ENCODE measurements around the gene IKZF1.

The IKZF1 gene

DNA sequence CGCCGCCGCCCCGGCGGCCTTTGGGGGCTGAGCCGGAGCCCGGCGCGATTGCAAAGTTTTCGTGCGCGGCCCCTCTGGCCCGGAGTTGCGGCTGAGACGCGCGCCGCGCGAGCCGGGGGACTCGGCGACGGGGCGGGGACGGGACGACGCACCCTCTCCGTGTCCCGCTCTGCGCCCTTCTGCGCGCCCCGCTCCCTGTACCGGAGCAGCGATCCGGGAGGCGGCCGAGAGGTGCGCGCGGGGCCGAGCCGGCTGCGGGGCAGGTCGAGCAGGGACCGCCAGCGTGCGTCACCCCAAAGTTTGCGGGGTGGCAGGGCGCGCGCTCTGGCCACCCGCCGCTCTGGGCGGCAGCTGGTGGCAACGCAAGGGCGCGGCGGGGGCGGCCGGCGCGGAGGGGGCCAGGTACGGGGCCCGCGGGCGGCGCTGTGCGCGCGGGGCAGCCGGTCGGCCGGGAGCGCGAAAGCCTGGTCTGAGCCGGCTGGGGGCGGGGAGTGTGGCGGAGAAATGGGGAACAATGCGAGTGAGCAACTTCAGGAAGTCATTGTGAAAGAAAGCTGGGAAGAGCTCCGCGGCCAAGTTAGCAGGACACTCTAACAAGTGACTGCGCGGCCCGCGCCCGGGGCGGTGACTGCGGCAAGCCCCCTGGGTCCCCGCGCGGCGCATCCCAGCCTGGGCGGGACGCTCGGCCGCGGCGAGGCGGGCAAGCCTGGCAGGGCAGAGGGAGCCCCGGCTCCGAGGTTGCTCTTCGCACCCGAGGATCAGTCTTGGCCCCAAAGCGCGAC lies at the start of gene IKZF1:
TSS of gene IKZF1 (plus strand) at position 588 of the 782 bp plus-strand sequence. CDS start 14,346 bp downstream, outside the sequence.
- peak within 1 kb of the TSS; percentile 99 for H3K27ac Mint-ChIP-seq
- H3K4me3 Mint-ChIP-seq = peak within 1 kb of the TSS; percentile 95
- no peaks in the 10 kb centered on the region for H3K27me3 Mint-ChIP-seq
- ATAC-seq (replicated peaks) (peak; percentile 60 to 63), DNase-seq (peak; percentile 69)
- no peaks in the 10 kb centered on the region for H3K9me3 Mint-ChIP-seq
- H3K36me3 Mint-ChIP-seq = peaks cover 37 to 41% of the 10 kb centered on the region in 2 donors
- peaks cover 32 to 62% of the 10 kb centered on the region in 2 donors for H3K4me1 Mint-ChIP-seq

DNA sequence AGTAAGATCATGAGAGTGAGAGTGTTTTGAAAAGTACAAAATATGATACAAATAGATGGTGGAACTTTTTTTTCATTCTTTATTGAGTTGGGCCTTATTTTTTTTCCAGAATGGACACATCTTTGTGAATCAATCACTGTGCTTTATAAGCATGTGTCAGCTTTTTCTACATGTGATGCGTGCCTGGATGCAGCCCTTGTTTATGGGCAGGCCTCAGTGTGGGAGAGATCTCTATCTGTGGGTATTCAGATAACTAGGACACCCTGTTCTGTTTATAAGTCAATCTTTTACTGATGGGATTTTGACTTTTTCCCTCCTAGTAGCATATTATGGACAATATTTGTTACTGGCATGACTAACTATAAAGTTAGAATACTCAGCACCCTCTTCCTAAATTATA lies 42.9 kb upstream of the IKZF1 start:
- peaks cover 50 to 61% of the 10 kb centered on the region in 2 donors for H3K4me1 Mint-ChIP-seq
- no peak overlapping the region for H3K4me3 Mint-ChIP-seq
- H3K27me3 Mint-ChIP-seq = no peaks in the 10 kb centered on the region
- DNase-seq (no peak), ATAC-seq (replicated peaks) (no peak)
- H3K36me3 Mint-ChIP-seq = no peaks in the 10 kb centered on the region
- no peaks in the 10 kb centered on the region for H3K9me3 Mint-ChIP-seq
- peak overlapping the region; percentile 82 for H3K27ac Mint-ChIP-seq

DNA sequence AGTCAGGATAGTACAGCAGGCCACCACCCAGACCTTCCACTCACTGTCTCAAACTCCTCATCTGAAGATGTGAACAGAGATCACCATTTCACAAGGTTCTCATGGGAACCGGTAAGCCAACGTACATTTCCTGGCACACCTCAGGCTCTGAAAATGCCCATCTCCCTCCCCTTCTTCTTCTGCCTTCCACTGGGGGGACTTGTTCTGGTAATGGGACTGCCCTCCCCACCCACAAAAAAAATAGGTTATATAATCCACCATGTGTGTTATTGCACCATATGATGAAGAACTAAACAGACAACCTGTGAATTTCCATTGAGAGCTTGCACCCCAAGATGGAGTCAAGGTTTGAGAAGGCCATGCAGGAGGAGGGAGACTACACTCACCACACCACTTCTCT lies 42.1 kb upstream of the IKZF1 start:
- H3K4me1 Mint-ChIP-seq = peaks cover 58 to 69% of the 10 kb centered on the region in 2 donors
- no peaks in the 10 kb centered on the region for H3K36me3 Mint-ChIP-seq
- DNase-seq (no peak), ATAC-seq (replicated peaks) (peak; percentile 4 to 6)
- H3K27me3 Mint-ChIP-seq = no peaks in the 10 kb centered on the region
- H3K27ac Mint-ChIP-seq = peak overlapping the region; percentile 82
- H3K9me3 Mint-ChIP-seq = no peaks in the 10 kb centered on the region
- peak overlapping the region; percentile 9 to 33 for H3K4me3 Mint-ChIP-seq

DNA sequence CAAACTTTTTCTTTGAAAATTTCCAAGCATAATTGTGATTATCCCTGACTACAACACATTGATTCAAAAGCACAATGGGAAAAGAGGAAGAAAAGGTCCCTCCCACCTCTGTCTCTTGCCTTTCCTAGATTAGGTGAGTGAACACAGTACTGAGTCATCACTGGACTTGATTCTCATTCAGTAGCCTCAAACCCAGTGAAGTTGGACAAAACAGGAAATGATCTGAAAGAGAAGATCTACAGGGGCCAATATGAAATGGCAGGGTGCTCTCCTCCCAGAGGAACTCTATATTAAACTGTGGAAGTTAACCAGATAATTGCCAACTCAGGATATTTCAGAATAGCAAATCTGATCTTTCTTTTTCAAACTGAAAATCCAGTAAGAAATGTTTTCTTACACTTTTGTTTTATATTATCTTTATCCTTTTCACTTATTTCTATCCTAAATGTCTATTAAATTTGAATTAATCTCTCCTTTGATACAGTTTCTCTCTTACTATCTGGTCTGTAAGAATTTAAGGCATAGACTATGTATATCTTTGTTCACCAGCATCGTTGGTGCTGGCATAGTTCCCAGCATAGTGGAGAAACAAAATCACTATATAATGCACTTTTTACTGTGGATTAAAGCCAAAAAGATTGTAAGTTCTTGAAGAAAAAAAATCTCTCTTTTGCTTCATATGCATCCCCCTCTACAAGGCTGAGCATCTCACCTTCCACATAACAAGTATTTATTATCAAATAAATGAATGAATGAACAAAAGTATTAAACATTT lies 41.4 kb upstream of the IKZF1 start:
- no peaks in the 10 kb centered on the region for H3K27me3 Mint-ChIP-seq
- H3K4me1 Mint-ChIP-seq = peaks cover 65 to 76% of the 10 kb centered on the region in 2 donors
- peak overlapping the region; percentile 82 for H3K27ac Mint-ChIP-seq
- no peaks in the 10 kb centered on the region for H3K36me3 Mint-ChIP-seq
- DNase-seq = no peak
- peak overlapping the region in 1 of 2 donors; percentile 9 for H3K4me3 Mint-ChIP-seq
- ATAC-seq (replicated peaks) = peak; percentile 57 to 64
- no peaks in the 10 kb centered on the region for H3K9me3 Mint-ChIP-seq

DNA sequence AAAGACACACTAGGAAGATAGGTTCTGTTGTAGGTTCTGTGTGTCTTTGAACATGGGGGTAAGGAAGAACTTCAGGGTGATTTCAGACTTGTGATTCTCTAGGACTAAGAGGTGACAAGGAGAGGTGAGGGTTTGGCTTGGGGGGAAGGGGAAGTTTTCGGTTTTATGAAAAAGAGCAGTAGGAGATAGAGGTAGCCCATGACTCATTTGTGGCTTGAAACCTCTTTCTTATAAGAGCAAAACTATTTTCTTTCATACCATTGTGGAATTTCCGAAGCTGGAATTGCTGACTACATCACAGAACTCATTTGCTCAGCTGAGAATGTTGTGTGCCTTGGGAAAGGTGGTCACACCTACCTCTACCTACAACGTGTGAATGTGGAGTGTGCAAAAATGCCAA lies 39.6 kb upstream of the IKZF1 start:
- H3K27me3 Mint-ChIP-seq = no peaks in the 10 kb centered on the region
- ATAC-seq (replicated peaks) = peak in 1 of 2 donors; percentile 20
- no peaks in the 10 kb centered on the region for H3K9me3 Mint-ChIP-seq
- H3K27ac Mint-ChIP-seq = peak overlapping the region; percentile 42
- no peak for DNase-seq
- peaks cover 79 to 93% of the 10 kb centered on the region in 2 donors for H3K4me1 Mint-ChIP-seq
- peaks cover 0 to 3% of the 10 kb centered on the region in 2 donors for H3K36me3 Mint-ChIP-seq
- H3K4me3 Mint-ChIP-seq = peak overlapping the region; percentile 2 to 10

DNA sequence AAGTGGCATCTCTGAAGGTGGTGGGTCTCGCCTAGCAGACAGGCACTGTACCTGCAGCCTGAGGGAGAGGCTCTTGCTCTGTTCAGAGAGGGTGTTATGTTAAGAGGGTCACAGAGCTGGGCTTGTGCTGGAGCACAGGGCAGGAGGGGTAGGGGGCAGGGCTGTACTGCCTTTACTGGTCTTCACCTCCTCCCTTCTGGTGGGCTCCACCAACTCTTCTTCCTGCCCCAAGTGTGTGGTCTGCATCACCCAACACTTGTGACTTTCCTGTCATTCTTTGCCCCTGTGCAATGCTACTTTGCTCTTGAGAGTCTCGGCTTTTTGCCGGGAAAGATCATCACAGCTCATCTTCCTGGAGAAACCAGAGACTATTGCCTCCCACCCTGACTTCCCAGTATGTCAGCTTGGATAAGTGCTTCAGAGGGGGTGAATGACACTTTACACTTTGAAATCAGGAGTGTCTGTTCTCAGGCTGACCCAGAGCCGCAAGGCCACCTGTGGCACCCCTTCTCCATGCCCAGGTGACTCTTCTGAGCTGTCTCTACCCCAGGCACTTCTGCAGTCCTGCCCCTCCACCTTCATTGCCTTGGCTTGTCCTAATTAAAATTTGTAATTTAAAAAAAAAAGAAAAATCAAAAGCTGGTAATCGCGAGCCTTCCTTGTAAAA lies 38.4 kb upstream of the IKZF1 start:
- DNase-seq (no peak), ATAC-seq (replicated peaks) (no peak)
- H3K36me3 Mint-ChIP-seq = peaks cover 0 to 6% of the 10 kb centered on the region in 2 donors
- H3K27ac Mint-ChIP-seq = peak overlapping the region; percentile 14
- H3K4me3 Mint-ChIP-seq = no peak overlapping the region
- H3K4me1 Mint-ChIP-seq = peaks cover 82 to 96% of the 10 kb centered on the region in 2 donors
- H3K27me3 Mint-ChIP-seq = no peaks in the 10 kb centered on the region
- H3K9me3 Mint-ChIP-seq = peaks cover 0 to 3% of the 10 kb centered on the region in 2 donors

DNA sequence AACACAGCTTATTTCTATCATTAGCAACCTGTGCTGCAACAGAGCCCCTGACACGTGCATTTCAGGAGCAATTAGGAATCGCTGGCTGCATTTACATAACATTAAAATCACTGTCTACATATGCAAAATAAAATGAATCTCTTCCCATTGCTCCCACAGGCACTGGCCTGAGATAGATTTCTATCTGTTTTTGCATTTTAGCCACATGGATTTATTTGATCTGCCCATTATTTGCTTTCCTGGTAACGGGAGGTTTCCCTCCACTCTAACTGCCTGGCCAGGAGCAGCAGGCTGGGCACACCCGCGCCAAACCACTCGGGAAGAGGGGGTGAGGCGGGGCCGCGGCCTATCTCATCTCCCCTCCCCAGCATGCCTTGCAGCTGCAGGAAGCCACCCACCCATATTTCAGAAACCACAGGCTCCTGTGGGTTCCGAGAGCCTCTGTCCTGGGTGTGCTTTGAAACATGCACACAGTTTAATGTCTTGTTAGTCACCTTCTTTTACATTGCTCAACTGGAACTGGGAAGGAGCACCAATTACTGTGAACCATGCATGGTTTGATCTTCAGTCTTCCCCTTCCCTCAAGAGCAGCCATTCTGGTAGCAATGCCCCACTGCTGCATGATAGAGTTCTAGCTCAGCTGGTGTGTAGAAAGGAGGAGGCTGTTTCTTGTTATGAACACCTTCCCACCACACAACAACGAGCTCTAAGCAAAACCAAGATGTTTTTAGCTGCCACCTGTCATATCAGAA lies 37.7 kb upstream of the IKZF1 start:
- peak; percentile 61 for DNase-seq
- Mint-ChIP-seq H3K4me3 (peak overlapping the region; percentile 76 to 79), H3K4me1 (peaks cover 77 to 96% of the 10 kb centered on the region in 2 donors), H3K27ac (peak overlapping the region; percentile 88), H3K27me3 (no peaks in the 10 kb centered on the region), H3K9me3 (peaks cover 0 to 3% of the 10 kb centered on the region in 2 donors), H3K36me3 (peaks cover 0 to 6% of the 10 kb centered on the region in 2 donors)
- ATAC-seq (replicated peaks) = peak; percentile 62 to 67

DNA sequence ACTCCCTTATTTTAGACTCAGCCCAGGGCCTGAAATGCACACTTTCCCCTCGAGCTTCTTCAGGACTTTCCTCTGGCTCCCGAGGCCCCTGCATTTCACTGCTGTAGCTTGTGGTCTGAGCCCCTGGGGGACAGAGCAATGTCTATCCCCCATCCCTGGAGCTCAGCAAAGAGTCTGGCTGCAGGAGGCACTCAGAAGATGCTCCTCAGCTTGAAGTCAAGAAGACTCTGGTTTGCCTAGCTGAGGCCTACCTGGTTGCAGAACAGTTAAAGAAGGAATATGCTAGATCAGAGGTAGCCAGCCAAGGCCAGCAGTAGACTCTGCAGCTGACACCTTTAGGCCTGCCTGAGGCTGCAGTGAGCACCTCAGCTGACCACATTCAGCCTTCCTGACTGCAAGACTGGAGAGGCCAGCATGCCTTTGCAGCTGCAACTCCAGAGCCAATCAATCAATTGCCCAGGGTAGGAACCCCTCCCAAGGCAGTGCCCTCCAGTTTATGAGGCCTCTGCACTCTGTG lies 36.9 kb upstream of the IKZF1 start:
- no peak for DNase-seq
- peaks cover 73 to 96% of the 10 kb centered on the region in 2 donors for H3K4me1 Mint-ChIP-seq
- H3K4me3 Mint-ChIP-seq = peak overlapping the region; percentile 76 to 79
- peaks cover 0 to 3% of the 10 kb centered on the region in 2 donors for H3K9me3 Mint-ChIP-seq
- peaks cover 0 to 6% of the 10 kb centered on the region in 2 donors for H3K36me3 Mint-ChIP-seq
- no peak for ATAC-seq (replicated peaks)
- H3K27ac Mint-ChIP-seq = peak overlapping the region; percentile 88
- no peaks in the 10 kb centered on the region for H3K27me3 Mint-ChIP-seq

DNA sequence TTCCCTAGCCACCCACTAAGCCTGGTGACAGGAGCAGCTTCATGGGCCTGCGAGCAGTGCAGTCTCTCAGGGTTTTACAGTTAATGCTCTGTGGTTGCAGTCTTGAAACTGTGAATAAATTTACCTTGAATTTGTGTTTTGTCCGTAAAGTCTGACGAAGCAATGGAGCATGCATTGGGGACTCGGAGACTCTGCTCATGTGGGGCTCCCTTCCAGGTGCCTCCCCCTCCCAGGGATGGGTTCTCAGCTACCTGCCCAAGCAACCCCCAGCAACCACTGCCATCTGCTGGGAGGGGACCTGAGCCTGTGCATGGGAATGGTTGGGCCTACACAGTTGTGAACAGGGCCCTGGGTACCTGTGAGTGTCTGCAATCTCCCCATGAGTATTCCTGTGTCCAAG lies 36.3 kb upstream of the IKZF1 start:
- Mint-ChIP-seq H3K27ac (peak overlapping the region; percentile 88), H3K4me1 (peaks cover 73 to 96% of the 10 kb centered on the region in 2 donors), H3K4me3 (peak overlapping the region; percentile 51 to 52), H3K9me3 (peaks cover 0 to 3% of the 10 kb centered on the region in 2 donors), H3K27me3 (no peaks in the 10 kb centered on the region), H3K36me3 (peaks cover 0 to 6% of the 10 kb centered on the region in 2 donors)
- DNase-seq (no peak), ATAC-seq (replicated peaks) (peak; percentile 24 to 29)

DNA sequence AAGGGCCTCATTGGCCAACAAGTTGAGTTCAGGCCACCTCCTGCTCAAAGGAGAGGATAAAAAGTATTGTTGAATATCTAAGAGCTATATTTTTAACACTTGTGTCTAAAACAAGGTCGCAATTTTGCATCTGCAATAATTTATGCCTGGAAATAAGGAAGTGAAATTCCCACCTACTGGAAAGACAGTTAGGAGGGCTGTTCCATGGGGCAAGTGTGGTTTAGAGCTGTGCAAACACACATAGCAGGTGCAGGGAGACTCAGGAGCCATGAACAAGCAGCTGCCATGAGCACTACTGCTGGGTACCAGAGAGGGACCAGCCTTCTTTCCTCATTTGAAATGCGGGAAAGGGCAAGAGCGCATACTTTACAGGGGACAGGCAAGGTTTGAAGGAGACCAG lies 35.5 kb upstream of the IKZF1 start:
- Mint-ChIP-seq H3K27me3 (no peaks in the 10 kb centered on the region), H3K27ac (peak overlapping the region; percentile 88), H3K4me1 (peaks cover 74 to 96% of the 10 kb centered on the region in 2 donors), H3K9me3 (peaks cover 0 to 3% of the 10 kb centered on the region in 2 donors), H3K4me3 (peak overlapping the region; percentile 15 to 41), H3K36me3 (peaks cover 0 to 6% of the 10 kb centered on the region in 2 donors)
- ATAC-seq (replicated peaks) (no peak), DNase-seq (no peak)

DNA sequence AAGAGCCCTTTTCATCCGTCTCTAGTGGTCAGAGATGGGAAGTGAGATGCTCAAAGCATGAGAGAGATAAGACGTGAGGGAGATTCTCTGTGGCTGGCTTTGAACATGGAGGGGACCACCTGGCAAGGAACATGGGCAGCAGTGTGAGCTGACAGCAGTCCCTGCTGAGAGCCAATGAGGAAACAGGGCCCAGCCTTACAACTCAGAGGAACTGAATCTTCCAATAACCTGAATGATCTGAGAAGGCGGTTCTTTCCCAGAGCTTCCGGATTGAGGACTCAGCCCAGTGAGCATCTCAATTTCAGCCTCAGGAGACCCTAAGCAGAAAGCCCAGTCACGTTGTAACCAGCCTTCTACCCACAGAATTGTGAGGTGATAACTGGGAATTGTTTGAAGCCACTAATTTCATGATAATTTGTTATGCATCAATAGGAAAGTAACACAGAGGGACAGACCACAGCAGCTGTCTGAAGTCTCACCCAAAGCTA lies 33.9 kb upstream of the IKZF1 start:
- H3K4me1 Mint-ChIP-seq = peaks cover 70 to 93% of the 10 kb centered on the region in 2 donors
- ATAC-seq (replicated peaks) (peak; percentile 54 to 56), DNase-seq (peak; percentile 73)
- peak overlapping the region; percentile 83 for H3K27ac Mint-ChIP-seq
- peaks cover 0 to 6% of the 10 kb centered on the region in 2 donors for H3K36me3 Mint-ChIP-seq
- H3K4me3 Mint-ChIP-seq = peak overlapping the region in 1 of 2 donors; percentile 40
- no peaks in the 10 kb centered on the region for H3K27me3 Mint-ChIP-seq
- peaks cover 0 to 3% of the 10 kb centered on the region in 2 donors for H3K9me3 Mint-ChIP-seq

DNA sequence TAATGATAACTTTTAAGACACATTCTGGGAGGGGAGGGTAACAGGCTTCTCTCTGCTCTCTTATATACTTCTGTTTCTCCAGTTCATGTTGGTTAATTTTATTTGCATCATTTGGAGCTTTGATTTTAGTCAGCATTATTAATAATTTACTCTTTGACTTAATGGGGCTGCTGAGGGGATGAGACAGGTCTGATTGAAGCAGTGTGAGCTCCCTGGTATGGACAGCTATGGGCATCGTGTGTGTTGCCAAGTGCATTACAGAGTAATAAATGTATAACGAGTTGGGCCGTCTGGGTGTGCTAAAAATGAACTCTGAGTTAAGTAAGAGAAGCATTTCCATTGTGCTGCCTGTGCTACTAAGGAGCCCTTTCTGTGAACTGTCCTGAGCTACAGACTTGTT lies 31.7 kb upstream of the IKZF1 start:
- Mint-ChIP-seq H3K4me3 (no peak overlapping the region), H3K27ac (peak overlapping the region; percentile 83)
- no peak for ATAC-seq (replicated peaks)

DNA sequence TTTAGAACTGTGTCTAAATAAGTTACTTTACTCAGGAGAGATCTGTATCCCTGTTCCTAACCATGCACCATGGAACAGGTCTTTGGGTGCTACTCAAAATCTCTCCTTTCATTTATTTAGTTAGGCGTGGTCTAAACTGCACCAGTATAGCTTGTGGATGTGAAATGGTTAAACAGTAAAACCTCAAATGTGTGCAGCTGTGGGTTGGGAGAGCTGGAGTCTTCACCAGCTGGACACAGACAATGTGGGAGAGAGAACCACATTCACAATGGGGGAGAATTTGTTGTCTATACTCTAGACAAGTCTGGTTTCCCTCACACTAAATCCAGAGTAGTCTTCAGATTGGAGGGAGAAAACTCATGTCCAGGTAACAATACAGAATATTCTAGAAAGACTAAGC lies 31.2 kb upstream of the IKZF1 start:
- Mint-ChIP-seq H3K9me3 (peaks cover 0 to 3% of the 10 kb centered on the region in 2 donors), H3K36me3 (peaks cover 0 to 6% of the 10 kb centered on the region in 2 donors), H3K27ac (peak overlapping the region; percentile 83), H3K27me3 (no peaks in the 10 kb centered on the region), H3K4me1 (peaks cover 55 to 90% of the 10 kb centered on the region in 2 donors), H3K4me3 (no peak overlapping the region)
- no peak for DNase-seq
- ATAC-seq (replicated peaks) = no peak

More for the DNA sequence above, 31.7 kb upstream of the IKZF1 start:
- no peak for DNase-seq
- Mint-ChIP-seq H3K4me1 (peaks cover 60 to 93% of the 10 kb centered on the region in 2 donors), H3K9me3 (peaks cover 0 to 3% of the 10 kb centered on the region in 2 donors), H3K36me3 (peaks cover 0 to 6% of the 10 kb centered on the region in 2 donors), H3K27me3 (no peaks in the 10 kb centered on the region)

Data from stimulated activated naive B cell treated with anti-CD40 and anti-IgM and Interleukin-4, amounts not matched to agents 10 μg/mL and 1 μg/mL and 100 μg/mL, for 72 hours (primary cell).